Measurements from ENCODE around the gene IL17A.

GRCh38 chr6:52183131-52183713 lies 3.0 kb upstream of the IL17A start:
- TF ChIP-seq, protein P1, sequence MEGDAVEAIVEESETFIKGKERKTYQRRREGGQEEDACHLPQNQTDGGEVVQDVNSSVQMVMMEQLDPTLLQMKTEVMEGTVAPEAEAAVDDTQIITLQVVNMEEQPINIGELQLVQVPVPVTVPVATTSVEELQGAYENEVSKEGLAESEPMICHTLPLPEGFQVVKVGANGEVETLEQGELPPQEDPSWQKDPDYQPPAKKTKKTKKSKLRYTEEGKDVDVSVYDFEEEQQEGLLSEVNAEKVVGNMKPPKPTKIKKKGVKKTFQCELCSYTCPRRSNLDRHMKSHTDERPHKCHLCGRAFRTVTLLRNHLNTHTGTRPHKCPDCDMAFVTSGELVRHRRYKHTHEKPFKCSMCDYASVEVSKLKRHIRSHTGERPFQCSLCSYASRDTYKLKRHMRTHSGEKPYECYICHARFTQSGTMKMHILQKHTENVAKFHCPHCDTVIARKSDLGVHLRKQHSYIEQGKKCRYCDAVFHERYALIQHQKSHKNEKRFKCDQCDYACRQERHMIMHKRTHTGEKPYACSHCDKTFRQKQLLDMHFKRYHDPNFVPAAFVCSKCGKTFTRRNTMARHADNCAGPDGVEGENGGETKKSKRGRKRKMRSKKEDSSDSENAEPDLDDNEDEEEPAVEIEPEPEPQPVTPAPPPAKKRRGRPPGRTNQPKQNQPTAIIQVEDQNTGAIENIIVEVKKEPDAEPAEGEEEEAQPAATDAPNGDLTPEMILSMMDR (IDR thresholded peaks at IDR 0.05; ENCODE audit: borderline replicate concordance, extremely low read depth, low read length, poor library complexity, severe bottlenecking) = no peak
- TF ChIP-seq EZH2 (IDR thresholded peaks at IDR 0.05; ENCODE audit: borderline replicate concordance, low read depth, low read length, severe bottlenecking) = no peak
